ENCODE data around the gene WIPF2. TPM values are rescaled to one million over a fixed set of nuclear protein-coding genes. Genes with fewer than 3 reads are reported as not detected.
"Not testable (repeated sequence)": the region's sequence is repeated elsewhere in the genome, so short reads cannot be mapped to it uniquely, and the experiment has no call there.

The WIPF2 gene
- total and polyA plus RNA-seq, 2 of the 8 experiments (the other 6 are each of a cell fraction or from before 2014, with no cell fraction given) = 6.9 to 25.3 TPM

DNA sequence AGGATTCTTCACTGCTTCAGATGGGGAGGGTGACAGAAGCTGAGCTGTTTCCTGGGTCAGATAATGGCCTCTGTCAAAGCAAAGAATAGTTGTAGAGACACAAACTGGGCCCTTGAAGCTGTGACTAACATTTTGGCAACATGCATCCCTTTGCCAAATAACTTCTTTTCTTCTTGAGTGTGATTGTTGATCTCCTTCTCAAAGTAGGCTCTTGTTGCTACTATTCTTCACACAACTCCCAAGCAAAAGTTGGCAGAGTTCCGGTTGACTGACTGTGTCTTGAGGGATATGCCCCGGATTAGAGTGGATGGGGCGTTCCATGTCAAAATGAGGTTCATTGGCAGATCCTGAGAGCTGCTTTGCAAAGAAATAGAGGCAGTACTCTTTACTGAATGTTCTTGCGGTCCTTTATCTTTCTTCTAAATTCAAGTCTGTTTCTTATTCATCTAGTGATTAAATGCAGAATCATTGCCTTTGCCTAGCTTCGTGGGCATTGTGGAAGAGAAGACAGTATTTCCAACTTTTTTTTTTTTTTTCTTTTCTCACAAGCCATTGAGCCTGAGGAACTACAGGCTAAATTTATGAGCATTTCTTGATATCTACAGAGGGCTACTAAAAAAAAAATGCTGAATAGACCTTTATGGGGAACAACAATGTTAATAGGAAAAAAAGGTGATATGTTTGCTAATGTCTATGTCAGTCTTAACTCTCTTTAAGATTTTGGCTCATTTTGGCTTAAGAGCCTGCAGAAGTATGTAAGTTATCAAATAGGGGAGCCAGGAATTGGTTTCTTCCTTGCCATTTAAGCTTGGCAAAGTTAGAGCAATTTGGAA lies 5.8 kb downstream of the WIPF2 start (continued):
- TF ChIP-seq EZH2 (IDR thresholded peaks at IDR 0.05; ENCODE audit: low read depth, low read length, severe bottlenecking) = no peak
- no peak for TF ChIP-seq FOSL1 (IDR thresholded peaks at IDR 0.05; ENCODE audit: insufficient read depth, low read depth, low read length)
- TF ChIP-seq, protein P1, sequence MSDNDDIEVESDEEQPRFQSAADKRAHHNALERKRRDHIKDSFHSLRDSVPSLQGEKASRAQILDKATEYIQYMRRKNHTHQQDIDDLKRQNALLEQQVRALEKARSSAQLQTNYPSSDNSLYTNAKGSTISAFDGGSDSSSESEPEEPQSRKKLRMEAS (IDR thresholded peaks at IDR 0.05) = no peak
- TF ChIP-seq KDM5A (IDR thresholded peaks at IDR 0.05; ENCODE audit: low read length) = no peak

DNA sequence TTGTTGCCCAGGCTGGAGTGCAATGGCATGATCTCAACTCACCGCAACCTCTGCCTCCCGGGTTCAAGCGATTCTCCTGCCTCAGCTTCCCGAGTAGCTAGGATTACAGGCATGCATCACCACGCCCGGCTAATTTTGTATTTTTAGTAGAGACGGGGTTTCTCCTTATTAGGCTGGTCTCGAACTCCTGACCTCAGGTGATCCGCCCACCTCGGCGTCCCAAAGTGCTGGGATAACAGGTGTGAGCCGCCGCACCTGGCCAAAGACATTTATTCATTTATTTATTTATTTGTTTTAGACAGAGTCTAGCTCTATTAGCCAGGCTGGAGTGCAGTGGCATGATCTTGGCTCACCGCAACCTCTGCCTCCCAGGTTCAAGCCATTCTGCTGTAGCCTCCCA lies 10.0 kb downstream of the WIPF2 start:
- H3K4me2 ChIP-seq (ENCODE audit: insufficient read depth in 1 of 2, low read depth in 2 of 2, low read length in 2 of 2); H3K27ac ChIP-seq (ENCODE audit: low read depth, low read length); H2BK5ac ChIP-seq (ENCODE audit: low read depth, low read length); H3K56ac ChIP-seq (replicated peaks; ENCODE audit: insufficient read length, low read depth, low read length); H4K8ac ChIP-seq (ENCODE audit: extremely low read depth, insufficient read depth, low read length); H3K23ac ChIP-seq (ENCODE audit: insufficient read length); FAIRE-seq; H3K4ac ChIP-seq (replicated peaks; ENCODE audit: insufficient read length, low read depth, low read length); H3K23me2 ChIP-seq (ENCODE audit: low read depth, low read length); H2BK120ac ChIP-seq (replicated peaks; ENCODE audit: low read depth, low read length); H4K91ac ChIP-seq (replicated peaks; ENCODE audit: insufficient read length, low read length); H2BK15ac ChIP-seq (ENCODE audit: low read length); H2BK12ac ChIP-seq (ENCODE audit: low read depth, low read length); H3K4me1 ChIP-seq (replicated peaks in 1 of 4; ENCODE audit: control insufficient read depth in 3 of 4, insufficient read depth in 4 of 4, low read length in 3 of 4); H2BK20ac ChIP-seq (ENCODE audit: low read length); H4K5ac ChIP-seq (ENCODE audit: insufficient read length, low read depth, low read length); H2AK5ac ChIP-seq (ENCODE audit: low read depth, low read length); DNase-seq (ENCODE audit: low read depth in 1 of 2, low spot score in 2 of 2); H3K79me1 ChIP-seq (ENCODE audit: low read depth, low read length); H3K18ac ChIP-seq (ENCODE audit: extremely low read depth, low read length); H3K14ac ChIP-seq (ENCODE audit: insufficient read length); H3K4me3 ChIP-seq (ENCODE audit: extremely low read depth in 1 of 4, insufficient read depth in 2 of 4, low read depth in 3 of 4, low read length in 4 of 4); H3K9ac ChIP-seq (replicated peaks in 1 of 4; ENCODE audit: extremely low read depth in 1 of 4, low read depth in 3 of 4, low read length in 3 of 4); H3K27me3 ChIP-seq (replicated peaks in 1 of 4; ENCODE audit: control insufficient read depth in 3 of 4, extremely low read depth in 1 of 4, insufficient read depth in 3 of 4, low read length in 3 of 4); H4K20me1 ChIP-seq (replicated peaks in 1 of 2; ENCODE audit: control insufficient read depth in 1 of 2, insufficient read depth in 2 of 2, low read length in 2 of 2); H3K9me3 ChIP-seq (ENCODE audit: insufficient read depth in 2 of 2, low read depth in 1 of 2, low read length in 1 of 2); H2AFZ ChIP-seq (ENCODE audit: low read length): not testable (repeated sequence)
- ChIA-PET POLR2A (ENCODE audit: partially characterized antibody) (interaction anchor here (0.5 to 2.1 kb wide), 5 partner anchors 8 to 114 kb away, joined by 3 to 8 read pairs (median 4); no protein-coding TSS in a partner anchor), CTCF (ENCODE audit: partially characterized antibody) (interaction anchor here (0.8 to 1.2 kb wide), 3 partner anchors 8 to 53 kb away, joined by 3 read pairs; no protein-coding TSS in a partner anchor)
- H3K36me3 ChIP-seq (ENCODE audit: control insufficient read depth in 2 of 4, insufficient read depth in 4 of 4, low read length in 3 of 4) = peaks cover 0 to 11% (median 0%) of the 10 kb centered on the region in 4 experiments; a peak in 2 of 8 replicates
- peaks cover 0 to 39% of the 10 kb centered on the region in 2 experiments; a peak in 3 of 4 replicates for H3K79me2 ChIP-seq (ENCODE audit: control insufficient read depth in 1 of 2, insufficient read depth in 2 of 2, low read length in 2 of 2)
- 95% methylated on average over 14 of the region's 14 CpGs; no CpG with 5 or more reads in 1 of the 2 experiments for WGBS, 2 experiments (ENCODE audit: extremely low coverage in 1 of 2, insufficient coverage in 1 of 2, insufficient read length in 1 of 2, insufficient replicate concordance in 2 of 2, low coverage in 1 of 2, low lambda C conversion rate in 2 of 2, missing lambda C conversion rate in 1 of 2)
